GM12878 (cell line): ENCODE data around the gene KIF24. TPM values are rescaled to one million over a fixed set of nuclear protein-coding genes. Genes with fewer than 3 reads are reported as not detected.

ENCODE experiments used
- ATAC-seq: fragments of 200-7000 bp; cut with Tn5 transposase; 3 replicates; pipeline ENCODE4 v1.9.1; 2020; ENCODE audit warnings: mild to moderate bottlenecking, moderate library complexity
- BruUV-seq: library from RNA; stranded (reverse); fragments of 400-500 nt; replicated peaks from 2 replicates; lab custom pipeline; 2021; lab: Mats Ljungman, UMichigan
- CTCF ChIA-PET: fragments of 300-600 bp; sonication (Branson Sonifier 250); formaldehyde crosslinking; extraction: SDS; loops from one replicate; lab custom pipeline; 2021; ENCODE audit warnings: inconsistent platforms; lab: Yijun Ruan, JAX
- POLR2A ChIA-PET: fragments of 350-600 bp; formaldehyde crosslinking; extraction: SDS; loops from one replicate; lab custom pipeline; 2021; ENCODE audit warnings: inconsistent platforms; lab: Charles Lee
- RAD21 ChIA-PET: fragments of 300-600 bp; sonication (Branson Sonifier 250); formaldehyde crosslinking; loops from one replicate; lab custom pipeline; 2023; ENCODE audit warnings: antibody characterized with exemption; ENCODE audit not compliant: unreplicated experiment; lab: Charles Lee
- SMC1A ChIA-PET: fragments of 300-600 bp; sonication (Branson Sonifier 250); formaldehyde crosslinking; loops from one replicate; lab custom pipeline; 2023; ENCODE audit not compliant: unreplicated experiment, uncharacterized antibody; lab: Charles Lee
- DNase-seq: peaks from one replicate; pipeline ENCODE4 v3.0.0-alpha.2; 2011; ENCODE audit warnings: low read depth, low spot score
- FAIRE-seq: peaks from 3 replicates; lab custom pipeline; 2011; peaks lifted over from hg19 to GRCh38; lab: Jason Lieb, UNC
- H2AFZ ChIP-seq: 2 replicates; pipeline ENCODE4 v1.6.0; 2011; ENCODE audit warnings: low read depth, low read length, control low read depth; ENCODE audit not compliant: control insufficient read depth
- H3K27ac ChIP-seq: 2 replicates; pipeline ENCODE4 v1.5.1; 2011; ENCODE audit warnings: control low read depth; ENCODE audit not compliant: control insufficient read depth, insufficient read depth
- H3K27me3 ChIP-seq, 2 experiments: replicated peaks in 1 of 2; 2 replicates each; pipeline versions ENCODE4 v1.6.0 to v1.6.1; 2011; ENCODE audit warnings: low read length in 1 of 2; ENCODE audit not compliant: control insufficient read depth in 2 of 2, insufficient read depth in 2 of 2
- H3K36me3 ChIP-seq, 2 experiments: 2 replicates each; pipeline ENCODE4 v1.5.1; 2011; ENCODE audit warnings: low read length in 1 of 2; ENCODE audit not compliant: control insufficient read depth in 2 of 2, insufficient read depth in 2 of 2
- H3K4me1 ChIP-seq: 2 replicates; pipeline ENCODE4 v1.6.1; 2011; ENCODE audit warnings: mild to moderate bottlenecking, low read length, moderate library complexity, mixed read lengths; ENCODE audit not compliant: control insufficient read depth, insufficient read depth
- H3K4me2 ChIP-seq: 2 replicates; pipeline ENCODE4 v1.6.0; 2011; ENCODE audit warnings: control low read depth; ENCODE audit not compliant: control insufficient read depth, insufficient read depth
- H3K4me3 ChIP-seq: fragments of 200-600 bp; sonication (generic); 2 replicates; pipeline ENCODE4 v1.5.1; 2016
- H3K79me2 ChIP-seq: 2 replicates; pipeline ENCODE4 v1.6.0; 2011; ENCODE audit warnings: low read length; ENCODE audit not compliant: control insufficient read depth, insufficient read depth
- H3K9ac ChIP-seq: 2 replicates; pipeline ENCODE4 v1.8.0; 2011; ENCODE audit warnings: low read length, control low read depth, mixed read lengths; ENCODE audit not compliant: control insufficient read depth, insufficient read depth
- H3K9me3 ChIP-seq: replicated peaks from 3 replicates; pipeline ENCODE4 v1.5.1; 2011; ENCODE audit warnings: mild to moderate bottlenecking, low read length; ENCODE audit not compliant: control insufficient read depth, insufficient read depth
- H4K20me1 ChIP-seq: 2 replicates; pipeline ENCODE4 v1.6.0; 2011; ENCODE audit not compliant: control insufficient read depth, insufficient read depth
- ATF7 ChIP-seq: fragments of 450-650 bp; IDR thresholded peaks from 2 replicates; pipeline ENCODE4 v1.6.1; 2016; ENCODE audit warnings: low read depth, mild to moderate bottlenecking
- BHLHE40 ChIP-seq, 2 experiments: fragments of 450-650 bp in 1 of 2; IDR thresholded peaks; 2 replicates each; pipeline ENCODE4 v1.6.1; 2011 to 2017; ENCODE audit warnings: low read depth in 2 of 2, borderline replicate concordance in 1 of 2, improper control_type of control experiment in 1 of 2, low read length in 1 of 2, mild to moderate bottlenecking in 1 of 2
- BRCA1 ChIP-seq: IDR thresholded peaks from 2 replicates; pipeline ENCODE4 v1.6.1; 2011; ENCODE audit warnings: low read depth, low read length, improper control_type of control experiment
- CHD4 ChIP-seq: fragments of 200-600 bp; sonication (generic); IDR thresholded peaks from 2 replicates; pipeline ENCODE4 v1.6.1; 2016; ENCODE audit warnings: mild to moderate bottlenecking
- CREB1 ChIP-seq: IDR thresholded peaks from 2 replicates; pipeline ENCODE4 v1.6.1; 2012; ENCODE audit warnings: low read depth, mild to moderate bottlenecking, inconsistent platforms
- GABPA ChIP-seq: IDR thresholded peaks from 2 replicates; pipeline ENCODE4 v1.6.1; 2014; ENCODE audit warnings: antibody characterized with exemption, low read depth, mild to moderate bottlenecking, inconsistent platforms
- HCFC1 ChIP-seq: fragments of 150-350 bp; IDR thresholded peaks from 2 replicates; pipeline ENCODE4 v1.6.1; 2014; ENCODE audit warnings: low read length
- HDAC6 ChIP-seq: fragments of 200-600 bp; sonication (generic); IDR thresholded peaks from one replicate; pipeline ENCODE4 v1.8.0; 2017; ENCODE audit warnings: antibody characterized with exemption; ENCODE audit not compliant: unreplicated experiment
- JUNB ChIP-seq: IDR thresholded peaks from 2 replicates; pipeline ENCODE4 v1.6.1; 2016; ENCODE audit warnings: antibody characterized with exemption, mild to moderate bottlenecking
- KDM1A ChIP-seq: fragments of 200-600 bp; sonication (generic); IDR thresholded peaks from 2 replicates; pipeline ENCODE4 v1.6.1; 2016; ENCODE audit warnings: borderline replicate concordance
- NFYA ChIP-seq: IDR thresholded peaks from 2 replicates; pipeline ENCODE4 v1.6.1; 2011; ENCODE audit warnings: low read depth, mild to moderate bottlenecking, low read length, improper control_type of control experiment, borderline replicate concordance
- PKNOX1 ChIP-seq: fragments of 450-650 bp; IDR thresholded peaks from 2 replicates; pipeline ENCODE4 v1.6.1; 2016; ENCODE audit warnings: mild to moderate bottlenecking
- RELA ChIP-seq: fragments of 450-650 bp; IDR thresholded peaks from 2 replicates; pipeline ENCODE4 v1.8.0; 2014; ENCODE audit warnings: borderline replicate concordance; ENCODE audit not compliant: partially characterized antibody
- SMARCA5 ChIP-seq: fragments of 450-650 bp; IDR thresholded peaks from 2 replicates; pipeline ENCODE4 v1.6.1; 2017; ENCODE audit warnings: mild to moderate bottlenecking
- SREBF2 ChIP-seq: IDR thresholded peaks from 2 replicates; pipeline ENCODE4 v1.6.1; 2012; ENCODE audit warnings: mild to moderate bottlenecking, low read length
- TAF1 ChIP-seq: IDR thresholded peaks from 2 replicates; pipeline ENCODE4 v1.6.1; 2011; ENCODE audit warnings: mild to moderate bottlenecking, low read depth, low read length, borderline replicate concordance
- YBX1 ChIP-seq: fragments of 450-650 bp; IDR thresholded peaks from 2 replicates; pipeline ENCODE4 v1.6.1; 2016; ENCODE audit warnings: antibody characterized with exemption
- ZNF274 ChIP-seq: IDR thresholded peaks from one replicate; pipeline ENCODE4 v1.8.0; 2011; ENCODE audit not compliant: insufficient read length, insufficient read depth
- ZNF622 ChIP-seq: fragments of 450-650 bp; IDR thresholded peaks from 2 replicates; pipeline ENCODE4 v1.6.1; 2017; ENCODE audit warnings: mild to moderate bottlenecking, inconsistent platforms
- WGBS: methylation state at CpG from one replicate; pipeline ENCODE4 v1.1.6; 2016; ENCODE audit warnings: low lambda C conversion rate; ENCODE audit not compliant: insufficient replicate concordance, insufficient coverage; ENCODE audit errors: missing lambda C conversion rate; 5-methylcytosine and 5-hydroxymethylcytosine counted together
- in situ Hi-C: fragments of 300-500 bp; cut with MboI; formaldehyde crosslinking; loops from 9 replicates; pipeline ENCODE4 v1.14.3; 2018; ENCODE audit warnings: mixed read lengths
- intact Hi-C: fragments of 100-400 bp; cut with micrococcal nuclease; formaldehyde crosslinking; loops from one replicate; pipeline ENCODE4 v1.14.2; 2022; ENCODE audit not compliant: unreplicated experiment
- polyA plus RNA-seq, 11 experiments: library from polyadenylated mRNA; depleted of rRNA in 4 of 11; unstranded in 6 of 11; stranded (reverse) in 5 of 11; fragments of >200 nt; fragmentation: Nextera tagmentation in 4 of 11; fragmentation: Illumina TruSeq in 1 of 11; extraction: Ambion mirVana in 4 of 11; extraction: Trizol in 1 of 11; gene quantifications; 1 replicate in 1 of 11; 2 replicates in 10 of 11; pipeline versions ENCODE4 v1.2.1 to v1.2.3, GENCODE V29; 2011 to 2016; ENCODE audit warnings: inconsistent platforms in 2 of 11, missing spikeins in 2 of 11, low read depth in 1 of 11
- total RNA-seq, 4 experiments: library from RNA; depleted of rRNA in 3 of 4; stranded (reverse); fragments of >200 nt in 3 of 4; fragmentation: Illumina TruSeq in 1 of 4; extraction: Trizol in 1 of 4; gene quantifications; 2 replicates each; pipeline versions ENCODE4 v1.2.1 to v1.2.3, GENCODE V29; 2013 to 2021

The KIF24 gene
- total and polyA plus RNA-seq, 10 of the 15 experiments (the other 5 are each of a cell fraction or from before 2014, with no cell fraction given), result 0.58 to 6.7 (median 5.3) TPM

- FAIRE-seq (no peak), DNase-seq (no peak), ATAC-seq (no peak)
- ChIA-PET CTCF (interaction anchor here (0.9 to 1.0 kb wide), 2 partner anchors 10 to 15 kb away, joined by 4 read pairs; no protein-coding TSS in a partner anchor), RAD21 (interaction anchor here (0.7 kb wide), 1 partner anchor 248 kb away, joined by 3 read pairs; no protein-coding TSS in a partner anchor), SMC1A (no interaction called here), POLR2A (no interaction called here)
- TF ChIP-seq ZNF274, result no peak
- no peak for TF ChIP-seq TAF1
- TF ChIP-seq KDM1A, result no peak
- TF ChIP-seq JUNB, result no peak
- TF ChIP-seq ATF7, result no peak
- TF ChIP-seq SREBF2, result no peak
- TF ChIP-seq PKNOX1, result no peak
- no peak for TF ChIP-seq BRCA1
- TF ChIP-seq HDAC6, result no peak
- TF ChIP-seq ZNF622, result no peak
- TF ChIP-seq BHLHE40 (IDR thresholded peaks at IDR 0.05; ENCODE audit: borderline replicate concordance in 1 of 2, low read depth in 2 of 2, low read length in 1 of 2), result no peak
- TF ChIP-seq CHD4, result no peak
- no peak for TF ChIP-seq YBX1
- no peak for TF ChIP-seq CREB1
- TF ChIP-seq NFYA, result no peak
- TF ChIP-seq HCFC1, result no peak
- no peak for TF ChIP-seq SMARCA5
- TF ChIP-seq GABPA, result no peak
- TF ChIP-seq RELA, result no peak
- no peaks in the 10 kb centered on the region for H3K9me3 ChIP-seq
- H2AFZ ChIP-seq, result no peak overlapping the region
- H3K4me2 ChIP-seq, result no peak overlapping the region
- H3K36me3 ChIP-seq, result peaks cover 2 to 8% of the 10 kb centered on the region in 2 experiments
- H3K79me2 ChIP-seq, result no peaks in the 10 kb centered on the region
- no peaks in the 10 kb centered on the region for H4K20me1 ChIP-seq
- H3K27me3 ChIP-seq, result no peaks in the 10 kb centered on the region
- no peaks in the 10 kb centered on the region for H3K4me1 ChIP-seq
- no peak overlapping the region for H3K27ac ChIP-seq
- intact Hi-C loops (no loop called here), in situ Hi-C loops (no loop called here)
- 94% methylated on average over 13 of the region's 15 CpGs for WGBS
- no TSS peak for BruUV-seq
- H3K4me3 ChIP-seq, result no peak overlapping the region
- H3K9ac ChIP-seq, result no peak overlapping the region
Observed at GRCh38 chr9:34346873-34347799, 18.1 kb upstream of the KIF24 start.
